ENCODE data around the gene CDH13. TPM values are rescaled to one million over a fixed set of nuclear protein-coding genes. Genes with fewer than 3 reads are reported as not detected.

Gene CDH13
- total and polyA plus RNA-seq, 2 experiments from 2014 or later: 1.2 to 1.5 TPM

GRCh38 chr16:83306961-83307593, 680.3 kb downstream of the CDH13 start:
- H3K27ac ChIP-seq: no peak overlapping the region
- no peak for TF ChIP-seq EZH2phosphoT487 (IDR thresholded peaks at IDR 0.05; ENCODE audit: low read depth, severe bottlenecking, unreplicated experiment)
- no peak for TF ChIP-seq EZH2 (IDR thresholded peaks at IDR 0.05; ENCODE audit: borderline replicate concordance)
- TF ChIP-seq CTCF (IDR thresholded peaks at IDR 0.05; ENCODE audit: poor library complexity): no peak

GRCh38 chr16:83307594-83307992, 680.8 kb downstream of the CDH13 start:
- 93% methylated on average over 6 of the region's 6 CpGs for WGBS (ENCODE audit: low lambda C conversion rate, missing lambda C conversion rate)
- no peak overlapping the region for H3K4me2 ChIP-seq
- no peak for DNase-seq (ENCODE audit: low spot score)

More at GRCh38 chr16:83306961-83307593, 680.3 kb downstream of the CDH13 start:
- no peaks in the 10 kb centered on the region for H3K36me3 ChIP-seq (replicated peaks; ENCODE audit: insufficient read depth, low read depth)
- H3K4me2 ChIP-seq: no peak overlapping the region
- no peaks in the 10 kb centered on the region for H3K4me1 ChIP-seq (ENCODE audit: insufficient read depth)
- H4K20me1 ChIP-seq (ENCODE audit: insufficient read depth, poor library complexity, severe bottlenecking): no peaks in the 10 kb centered on the region
- no peaks in the 10 kb centered on the region for H3K79me2 ChIP-seq
- H3K4me3 ChIP-seq: no peak overlapping the region
- H2AFZ ChIP-seq: no peak overlapping the region
- no peaks in the 10 kb centered on the region for H3K9me2 ChIP-seq (replicated peaks; ENCODE audit: insufficient read depth)
- DNase-seq (ENCODE audit: low spot score): no peak
- H3K27me3 ChIP-seq: peaks cover 13% of the 10 kb centered on the region
- WGBS (ENCODE audit: low lambda C conversion rate, missing lambda C conversion rate): 71% methylated on average over 5 of the region's 5 CpGs
- H3K9me3 ChIP-seq (ENCODE audit: low read depth): no peaks in the 10 kb centered on the region

GRCh38 chr16:83308414-83308813, 681.6 kb downstream of the CDH13 start:
- H3K27ac ChIP-seq: no peak overlapping the region
- DNase-seq (ENCODE audit: low spot score): no peak
- H3K79me2 ChIP-seq: no peaks in the 10 kb centered on the region
- TF ChIP-seq EZH2 (IDR thresholded peaks at IDR 0.05; ENCODE audit: borderline replicate concordance) (no peak), EZH2phosphoT487 (IDR thresholded peaks at IDR 0.05; ENCODE audit: low read depth, severe bottlenecking, unreplicated experiment) (no peak), CTCF (IDR thresholded peaks at IDR 0.05; ENCODE audit: poor library complexity) (no peak)
- peaks cover 13% of the 10 kb centered on the region for H3K27me3 ChIP-seq
- no peaks in the 10 kb centered on the region for H4K20me1 ChIP-seq (ENCODE audit: insufficient read depth, poor library complexity, severe bottlenecking)
- whole genome bisulfite sequencing (ENCODE audit: low lambda C conversion rate, missing lambda C conversion rate): 68% methylated on average over 3 of the region's 3 CpGs
- H3K36me3 ChIP-seq (replicated peaks; ENCODE audit: insufficient read depth, low read depth): no peaks in the 10 kb centered on the region
- no peaks in the 10 kb centered on the region for H3K9me2 ChIP-seq (replicated peaks; ENCODE audit: insufficient read depth)
- H2AFZ ChIP-seq: no peak overlapping the region
- H3K4me2 ChIP-seq: no peak overlapping the region
- H3K9me3 ChIP-seq (ENCODE audit: low read depth): no peaks in the 10 kb centered on the region
- no peaks in the 10 kb centered on the region for H3K4me1 ChIP-seq (ENCODE audit: insufficient read depth)
- no peak overlapping the region for H3K4me3 ChIP-seq

More at GRCh38 chr16:83307594-83307992, 680.8 kb downstream of the CDH13 start:
- Histone ChIP-seq H3K27ac (no peak overlapping the region), H3K4me3 (no peak overlapping the region), H4K20me1 (ENCODE audit: insufficient read depth, poor library complexity, severe bottlenecking) (no peaks in the 10 kb centered on the region), H3K9me2 (replicated peaks; ENCODE audit: insufficient read depth) (no peaks in the 10 kb centered on the region), H2AFZ (no peak overlapping the region), H3K4me1 (ENCODE audit: insufficient read depth) (no peaks in the 10 kb centered on the region), H3K36me3 (replicated peaks; ENCODE audit: insufficient read depth, low read depth) (no peaks in the 10 kb centered on the region), H3K79me2 (no peaks in the 10 kb centered on the region), H3K27me3 (peaks cover 13% of the 10 kb centered on the region), H3K9me3 (ENCODE audit: low read depth) (no peaks in the 10 kb centered on the region)
- TF ChIP-seq EZH2phosphoT487 (IDR thresholded peaks at IDR 0.05; ENCODE audit: low read depth, severe bottlenecking, unreplicated experiment) (no peak), CTCF (IDR thresholded peaks at IDR 0.05; ENCODE audit: poor library complexity) (no peak), EZH2 (IDR thresholded peaks at IDR 0.05; ENCODE audit: borderline replicate concordance) (no peak)

Data from hepatocyte (in vitro differentiated cells).